Caco-2 (cell line): Measurements from ENCODE around the gene VAT1L. TPM values are rescaled to one million over a fixed set of nuclear protein-coding genes. Genes with fewer than 3 reads are reported as not detected.

Experiments
- BruUV-seq: library from RNA; stranded (reverse); fragments of 400-500 nt; replicated peaks from 2 replicates; lab custom pipeline; 2021; lab: Mats Ljungman, UMichigan
- CTCF ChIA-PET: fragments of 300-600 bp; sonication (Branson Sonifier 250); formaldehyde crosslinking; loops from one replicate; lab custom pipeline; 2022; ENCODE audit warnings: antibody characterized with exemption; lab: Charles Lee
- POLR2A ChIA-PET: fragments of 300-600 bp; sonication (Branson Sonifier 250); formaldehyde crosslinking; loops from one replicate; lab custom pipeline; 2022; ENCODE audit warnings: antibody characterized with exemption; lab: Charles Lee
- DNase-seq, 2 experiments: peaks; one replicate each; pipeline versions ENCODE4 v3.0.0 to v3.0.0-alpha.2; 2020 to 2022
- H3K27me3 ChIP-seq: replicated peaks from 2 replicates; pipeline ENCODE4 v1.6.0; 2011; ENCODE audit warnings: low read length; ENCODE audit not compliant: control insufficient read depth, insufficient read depth
- H3K36me3 ChIP-seq: 2 replicates; pipeline ENCODE4 v1.5.1; 2011; ENCODE audit warnings: low read length; ENCODE audit not compliant: control insufficient read depth, insufficient read depth
- H3K4me1 ChIP-seq: fragments of 250-450 bp; sonication (Bioruptor Pico); 2 replicates; pipeline ENCODE4 v1.5.1; 2020; ENCODE audit warnings: mild to moderate bottlenecking
- H3K4me3 ChIP-seq: 2 replicates; pipeline ENCODE4 v1.5.1; 2011; ENCODE audit warnings: low read depth, mild to moderate bottlenecking, control low read depth, low read length
- H3K9me3 ChIP-seq: fragments of 250-450 bp; sonication (Bioruptor Pico); 2 replicates; pipeline ENCODE4 v1.5.1; 2020; ENCODE audit warnings: mild to moderate bottlenecking, moderate library complexity
- H3K27ac Mint-ChIP-seq: one replicate; pipeline ENCODE4 v1.8.0; 2022; ENCODE audit warnings: mixed read lengths; ENCODE audit not compliant: unreplicated experiment
- H3K27me3 Mint-ChIP-seq: one replicate; pipeline ENCODE4 v1.8.0; 2022; ENCODE audit warnings: mixed read lengths; ENCODE audit not compliant: insufficient read depth, unreplicated experiment
- H3K36me3 Mint-ChIP-seq: one replicate; pipeline ENCODE4 v1.8.0; 2022; ENCODE audit warnings: mild to moderate bottlenecking, mixed read lengths; ENCODE audit not compliant: insufficient read depth, unreplicated experiment
- H3K4me1 Mint-ChIP-seq: one replicate; pipeline ENCODE4 v1.8.0; 2022; ENCODE audit warnings: low read depth, mixed read lengths; ENCODE audit not compliant: unreplicated experiment
- H3K4me3 Mint-ChIP-seq: one replicate; pipeline ENCODE4 v1.8.0; 2022; ENCODE audit warnings: mild to moderate bottlenecking, moderate library complexity, mixed read lengths; ENCODE audit not compliant: unreplicated experiment
- H3K9me3 Mint-ChIP-seq: one replicate; pipeline ENCODE4 v1.8.0; 2022; ENCODE audit warnings: mixed read lengths; ENCODE audit not compliant: unreplicated experiment
- intact Hi-C: fragments of 100-400 bp; cut with micrococcal nuclease; formaldehyde crosslinking; loops from one replicate; pipeline ENCODE4 v1.10.0; 2022; ENCODE audit not compliant: unreplicated experiment
- total RNA-seq: library from RNA; stranded (reverse); gene quantifications from 2 replicates; pipeline ENCODE4 v1.2.3, GENCODE V29; 2022
- TF ChIP-seq, protein P1 (sequence below), 2 experiments: fragments of 200-600 bp in 1 of 2; IDR thresholded peaks; 1 replicate in 1 of 2; 2 replicates in 1 of 2; pipeline versions ENCODE4 v1.5.1 to v1.8.0; 2011 to 2022; ENCODE audit warnings: antibody characterized with exemption in 1 of 2, control low read depth in 1 of 2, inconsistent platforms in 1 of 2, low read depth in 1 of 2, low read length in 1 of 2, mild to moderate bottlenecking in 1 of 2, moderate library complexity in 1 of 2; ENCODE audit not compliant: insufficient read depth in 1 of 2, severe bottlenecking in 1 of 2, unreplicated experiment in 1 of 2

The VAT1L gene
- total RNA-seq, 1 experiment from 2014 or later = not detected

DNA sequence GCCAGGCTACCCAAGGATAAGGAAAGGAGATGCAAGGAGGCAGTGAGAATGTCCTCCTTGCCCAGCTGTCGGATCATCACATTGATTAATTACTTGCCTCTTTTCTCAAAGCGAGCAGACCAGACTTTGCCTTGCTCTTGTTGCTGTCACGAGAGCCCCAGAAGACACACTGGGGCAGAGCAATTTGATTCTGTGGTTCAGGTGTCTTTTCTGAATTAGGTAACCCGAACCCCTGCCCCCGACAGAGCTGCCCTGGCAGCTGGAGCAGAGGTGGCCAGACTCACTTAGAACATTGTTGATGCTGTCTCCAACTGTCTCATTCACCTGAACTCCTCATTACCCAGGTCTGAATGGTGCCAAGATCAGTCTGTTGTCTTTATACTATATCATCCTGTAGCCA is 34.3 kb downstream of the VAT1L start:
- H3K27me3 Mint-ChIP-seq = peaks cover 26% of the 10 kb centered on the region
- intact Hi-C loops = no loop called here
- CTCF ChIA-PET = no interaction called here
- DNase-seq = no peak
- no peaks in the 10 kb centered on the region for H3K9me3 Mint-ChIP-seq
- no peaks in the 10 kb centered on the region for H3K4me1 Mint-ChIP-seq
- POLR2A ChIA-PET = no interaction called here
- TF ChIP-seq, protein P1, sequence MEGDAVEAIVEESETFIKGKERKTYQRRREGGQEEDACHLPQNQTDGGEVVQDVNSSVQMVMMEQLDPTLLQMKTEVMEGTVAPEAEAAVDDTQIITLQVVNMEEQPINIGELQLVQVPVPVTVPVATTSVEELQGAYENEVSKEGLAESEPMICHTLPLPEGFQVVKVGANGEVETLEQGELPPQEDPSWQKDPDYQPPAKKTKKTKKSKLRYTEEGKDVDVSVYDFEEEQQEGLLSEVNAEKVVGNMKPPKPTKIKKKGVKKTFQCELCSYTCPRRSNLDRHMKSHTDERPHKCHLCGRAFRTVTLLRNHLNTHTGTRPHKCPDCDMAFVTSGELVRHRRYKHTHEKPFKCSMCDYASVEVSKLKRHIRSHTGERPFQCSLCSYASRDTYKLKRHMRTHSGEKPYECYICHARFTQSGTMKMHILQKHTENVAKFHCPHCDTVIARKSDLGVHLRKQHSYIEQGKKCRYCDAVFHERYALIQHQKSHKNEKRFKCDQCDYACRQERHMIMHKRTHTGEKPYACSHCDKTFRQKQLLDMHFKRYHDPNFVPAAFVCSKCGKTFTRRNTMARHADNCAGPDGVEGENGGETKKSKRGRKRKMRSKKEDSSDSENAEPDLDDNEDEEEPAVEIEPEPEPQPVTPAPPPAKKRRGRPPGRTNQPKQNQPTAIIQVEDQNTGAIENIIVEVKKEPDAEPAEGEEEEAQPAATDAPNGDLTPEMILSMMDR (IDR thresholded peaks at IDR 0.05; ENCODE audit: insufficient read depth in 1 of 2, low read depth in 1 of 2, low read length in 1 of 2, severe bottlenecking in 1 of 2, unreplicated experiment in 1 of 2) = no peak
- Histone ChIP-seq H3K36me3 (no peaks in the 10 kb centered on the region), H3K4me3 (no peak overlapping the region), H3K4me1 (no peaks in the 10 kb centered on the region), H3K9me3 (no peaks in the 10 kb centered on the region), H3K27me3 (no peaks in the 10 kb centered on the region; the same call in 1 of the 2 replicates)
- H3K27ac Mint-ChIP-seq = no peak overlapping the region
- BruUV-seq = no TSS peak
- no peaks in the 10 kb centered on the region for H3K36me3 Mint-ChIP-seq
- H3K4me3 Mint-ChIP-seq = no peak overlapping the region

DNA sequence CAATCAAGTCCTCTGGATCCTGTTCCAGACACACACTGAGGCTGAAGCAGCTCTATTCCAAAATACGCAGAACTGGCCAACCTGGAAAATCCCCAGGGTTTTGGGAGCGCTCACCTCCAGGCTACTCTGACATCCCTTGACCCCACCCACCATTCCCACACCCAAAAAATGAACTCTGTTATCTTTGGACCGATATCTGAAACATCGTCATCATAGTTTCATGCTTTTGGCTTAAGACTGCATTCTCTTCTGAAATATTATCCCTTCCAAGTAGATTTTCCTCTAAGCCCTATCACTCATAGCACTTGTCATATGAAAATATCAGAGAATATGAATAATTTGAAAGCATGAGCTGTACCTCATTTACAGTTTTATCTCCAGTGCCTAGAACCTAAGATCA is 34.7 kb downstream of the VAT1L start:
- no peaks in the 10 kb centered on the region for H3K9me3 Mint-ChIP-seq
- no TSS peak for BruUV-seq
- H3K4me3 Mint-ChIP-seq = no peak overlapping the region
- H3K27ac Mint-ChIP-seq = no peak overlapping the region
- intact Hi-C loops = no loop called here
- TF ChIP-seq, protein P1 (IDR thresholded peaks at IDR 0.05; ENCODE audit: insufficient read depth in 1 of 2, low read depth in 1 of 2, low read length in 1 of 2, severe bottlenecking in 1 of 2, unreplicated experiment in 1 of 2) = no peak
- ChIA-PET POLR2A (no interaction called here), CTCF (no interaction called here)
- no peak for DNase-seq
- peaks cover 29% of the 10 kb centered on the region for H3K27me3 Mint-ChIP-seq
- H3K9me3 ChIP-seq = no peaks in the 10 kb centered on the region
- no peaks in the 10 kb centered on the region; the same call in 1 of the 2 replicates for H3K27me3 ChIP-seq
- H3K36me3 ChIP-seq = no peaks in the 10 kb centered on the region
- no peaks in the 10 kb centered on the region for H3K4me1 ChIP-seq
- no peaks in the 10 kb centered on the region for H3K4me1 Mint-ChIP-seq
- no peaks in the 10 kb centered on the region for H3K36me3 Mint-ChIP-seq
- H3K4me3 ChIP-seq = no peak overlapping the region

DNA sequence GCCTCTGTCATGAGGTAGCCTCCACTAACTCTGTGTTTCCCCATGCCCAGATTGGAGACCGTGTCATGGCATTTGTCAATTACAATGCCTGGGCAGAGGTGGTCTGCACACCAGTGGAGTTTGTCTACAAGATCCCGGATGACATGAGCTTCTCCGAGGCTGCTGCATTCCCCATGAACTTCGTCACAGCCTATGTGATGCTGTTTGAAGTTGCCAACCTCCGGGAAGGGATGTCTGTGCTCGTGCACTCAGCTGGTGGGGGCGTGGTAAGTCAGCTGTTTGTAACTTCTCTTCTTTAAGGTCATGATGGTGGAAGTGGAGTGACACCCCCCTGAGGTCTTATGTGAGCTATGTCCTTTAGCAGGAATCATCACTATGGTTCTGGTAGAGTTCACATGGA is 36.8 kb downstream of the VAT1L start:
- Mint-ChIP-seq H3K9me3 (no peaks in the 10 kb centered on the region), H3K27ac (no peak overlapping the region), H3K4me1 (no peaks in the 10 kb centered on the region), H3K4me3 (no peak overlapping the region), H3K36me3 (no peaks in the 10 kb centered on the region), H3K27me3 (peaks cover 29% of the 10 kb centered on the region)
- BruUV-seq = no TSS peak
- Histone ChIP-seq H3K9me3 (no peaks in the 10 kb centered on the region), H3K36me3 (no peaks in the 10 kb centered on the region), H3K27me3 (no peaks in the 10 kb centered on the region; the same call in 1 of the 2 replicates), H3K4me1 (no peaks in the 10 kb centered on the region), H3K4me3 (no peak overlapping the region)
- TF ChIP-seq, protein P1 (IDR thresholded peaks at IDR 0.05; ENCODE audit: insufficient read depth in 1 of 2, low read depth in 1 of 2, low read length in 1 of 2, severe bottlenecking in 1 of 2, unreplicated experiment in 1 of 2) = no peak
- intact Hi-C loops = no loop called here
- no peak for DNase-seq
- ChIA-PET CTCF (no interaction called here), POLR2A (no interaction called here)
